Effector CD8-positive, alpha-beta T cell (primary cell): Measurements from ENCODE around the gene PHLDA3.
"Not testable (repeated sequence)": the region's sequence is repeated elsewhere in the genome, so short reads cannot be mapped to it uniquely, and the experiment has no call there.

Experiments
- DNase-seq: peaks from one replicate; lab custom pipeline; 2025; lab: John Stamatoyannopoulos, UW

PHLDA3 gene

GRCh38 chr1:201503397-201504176 lies 34.6 kb upstream of the PHLDA3 start:
- DNase-seq: no peak

DNA sequence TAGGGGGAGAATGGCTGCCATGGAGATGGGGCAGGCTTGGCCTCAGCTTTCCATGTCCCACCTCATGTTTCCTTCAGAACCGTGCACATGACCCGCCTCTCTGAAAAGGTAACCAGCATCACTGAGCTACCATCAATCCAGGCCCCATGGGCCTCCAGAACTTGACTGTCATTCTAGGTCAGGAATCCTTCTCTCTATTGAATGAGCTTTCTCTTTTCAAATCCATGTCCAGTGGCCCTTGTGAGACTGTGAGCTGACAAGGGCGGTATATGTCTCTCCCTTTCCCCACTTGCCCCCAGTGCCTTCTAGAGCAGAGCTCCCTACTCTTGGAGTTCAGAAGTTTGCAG lies 33.5 kb upstream of the PHLDA3 start:
- no peak for DNase-seq

- no peak for DNase-seq
These were observed 33.0 kb upstream of the PHLDA3 start for GRCh38 chr1:201501812-201502510.

GRCh38 chr1:201501144-201501543 lies 32.2 kb upstream of the PHLDA3 start:
- no peak for DNase-seq

DNA sequence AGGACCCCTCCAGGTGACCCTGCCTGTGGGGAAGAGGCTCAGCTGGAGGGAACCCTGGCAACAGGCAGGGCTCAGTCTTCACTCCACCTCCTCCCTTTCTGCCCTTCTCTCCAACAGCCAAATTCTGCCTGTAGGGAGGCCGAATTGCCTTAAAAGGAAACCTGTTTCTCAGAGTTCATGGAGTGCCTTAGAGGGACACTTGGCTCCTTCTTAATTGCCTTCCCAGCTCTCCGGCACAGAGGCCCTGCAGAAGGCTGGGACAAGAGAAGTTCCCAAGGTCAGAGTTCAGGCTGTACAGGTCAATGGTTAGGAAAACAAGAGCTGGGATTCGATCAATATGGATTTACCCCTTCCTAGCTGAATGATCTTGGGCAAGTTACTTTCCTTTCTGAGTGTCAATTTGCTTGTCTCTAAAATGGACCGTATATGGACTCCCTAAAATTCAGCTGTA lies 31.7 kb upstream of the PHLDA3 start:
- DNase-seq: no peak

DNA sequence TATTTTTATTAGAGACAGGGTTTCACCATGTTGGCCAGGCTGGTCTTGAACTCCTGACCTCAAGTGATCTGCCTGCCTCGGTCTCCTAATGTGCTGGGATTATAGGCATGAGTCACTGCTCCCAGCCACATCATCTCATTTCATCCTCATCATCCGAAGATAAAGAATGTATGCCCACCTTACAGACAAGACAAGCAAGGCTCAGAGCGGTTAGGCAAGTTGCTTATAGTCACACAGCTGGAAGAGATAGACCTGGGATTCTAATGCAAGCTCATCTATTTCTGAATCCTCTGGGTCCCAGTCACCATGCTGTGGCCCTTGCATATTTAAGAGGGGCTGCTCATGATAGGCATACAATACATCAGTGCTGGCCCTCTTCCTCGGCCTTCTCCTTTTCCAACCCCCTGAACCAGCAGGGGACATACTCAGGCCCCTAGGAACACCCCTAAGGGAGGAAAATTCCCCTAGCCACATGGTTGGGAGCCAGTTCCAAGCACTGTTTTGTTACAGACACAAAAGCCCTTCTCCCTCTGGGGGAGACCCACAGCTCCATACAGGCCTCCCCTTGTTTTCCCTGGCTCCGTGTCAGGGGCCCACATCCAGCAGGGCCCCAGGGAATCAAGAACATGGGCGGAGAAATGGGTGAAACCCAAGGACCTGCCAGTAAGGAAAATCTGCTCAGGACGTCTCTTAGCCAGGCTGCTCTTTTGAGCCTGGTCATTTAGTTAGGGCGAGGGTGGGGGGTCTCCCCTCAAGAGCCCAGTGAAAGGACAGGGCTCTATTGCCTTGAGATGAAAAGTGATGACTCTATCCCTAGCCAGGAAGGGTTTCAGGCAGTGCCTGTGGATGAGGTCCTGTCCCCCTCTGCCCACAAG lies 31.0 kb upstream of the PHLDA3 start:
- no peak for DNase-seq

DNA sequence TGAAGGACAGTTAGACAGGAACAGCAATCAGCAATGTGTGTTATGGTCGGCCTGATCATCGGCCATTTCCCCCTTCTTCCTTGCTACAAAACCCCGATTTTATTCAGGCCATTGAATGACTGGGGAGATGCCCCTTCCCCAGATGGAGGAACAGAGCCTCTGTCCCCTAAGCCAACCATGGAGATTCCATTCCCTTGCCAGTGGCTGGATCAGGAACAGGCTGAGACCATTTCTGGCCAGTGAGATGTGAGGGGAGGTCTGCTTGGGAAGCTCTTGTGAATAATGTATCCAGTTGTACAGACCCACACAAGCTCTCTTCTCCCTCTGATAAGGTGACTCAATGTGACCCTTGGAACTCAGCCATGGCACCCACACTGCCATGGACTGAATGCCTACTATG lies 30.2 kb upstream of the PHLDA3 start:
- no peak for DNase-seq

- DNase-seq: no peak
These were observed 29.6 kb upstream of the PHLDA3 start for GRCh38 chr1:201498621-201499020.

GRCh38 chr1:201497935-201498509 lies 29.0 kb upstream of the PHLDA3 start:
- no peak for DNase-seq

DNA sequence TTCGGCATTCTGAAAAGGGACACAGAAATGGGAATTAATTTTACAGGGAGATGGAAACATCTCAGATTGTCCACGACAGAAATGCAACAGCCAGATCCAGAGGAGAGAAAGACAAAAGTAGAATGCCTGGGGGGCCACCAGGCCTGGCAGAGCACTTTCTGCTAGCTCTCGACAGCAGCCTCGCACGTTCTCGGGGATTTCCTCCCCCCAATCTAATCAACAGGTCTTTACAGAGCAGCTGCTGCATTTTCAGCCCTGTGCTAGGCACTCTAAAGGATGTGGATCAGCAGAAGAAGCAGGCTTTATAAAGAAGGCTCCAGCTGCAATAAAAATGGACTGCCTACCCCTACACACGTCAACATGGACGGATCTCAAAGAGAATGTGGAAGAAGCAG lies 27.3 kb upstream of the PHLDA3 start:
- DNase-seq: no peak

DNA sequence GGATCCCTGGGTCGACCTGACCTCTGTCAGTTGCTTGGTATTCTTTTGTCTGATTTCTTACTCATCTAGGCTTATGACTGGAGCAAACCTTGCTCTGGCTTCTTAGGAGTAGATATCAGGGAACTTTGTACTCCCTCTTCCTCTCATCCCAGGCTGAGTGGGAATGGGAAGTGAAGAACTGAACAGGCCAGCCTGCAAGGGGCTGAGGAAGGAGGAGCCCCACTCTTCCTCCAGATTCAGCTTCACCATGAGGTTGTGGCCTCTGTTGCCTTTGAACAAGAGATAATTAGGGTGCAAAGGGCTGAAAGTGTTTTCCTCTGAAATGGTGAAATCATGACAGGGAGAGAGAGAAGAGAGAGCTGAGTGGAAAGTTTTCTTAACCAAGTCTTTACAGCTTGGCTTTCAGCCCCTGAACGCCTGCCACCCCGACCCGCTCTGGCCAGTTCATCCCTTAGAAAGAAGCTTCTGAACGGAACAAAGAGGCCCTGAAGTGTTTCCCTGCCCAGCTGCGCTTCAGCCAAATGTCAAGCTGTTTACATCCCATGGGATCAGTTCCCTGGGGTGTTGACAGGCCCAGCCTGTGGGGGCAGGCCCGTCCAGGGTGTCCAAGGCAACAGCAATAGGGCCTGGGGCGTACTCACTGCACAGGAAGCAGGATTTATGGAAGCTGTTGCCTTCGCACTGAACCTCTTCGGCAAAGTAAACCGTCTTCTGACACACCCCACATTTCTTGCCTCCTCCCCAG lies 26.7 kb upstream of the PHLDA3 start:
- DNase-seq: no peak

- no peak for DNase-seq
These were observed 25.0 kb upstream of the PHLDA3 start for GRCh38 chr1:201493757-201494617.

DNA sequence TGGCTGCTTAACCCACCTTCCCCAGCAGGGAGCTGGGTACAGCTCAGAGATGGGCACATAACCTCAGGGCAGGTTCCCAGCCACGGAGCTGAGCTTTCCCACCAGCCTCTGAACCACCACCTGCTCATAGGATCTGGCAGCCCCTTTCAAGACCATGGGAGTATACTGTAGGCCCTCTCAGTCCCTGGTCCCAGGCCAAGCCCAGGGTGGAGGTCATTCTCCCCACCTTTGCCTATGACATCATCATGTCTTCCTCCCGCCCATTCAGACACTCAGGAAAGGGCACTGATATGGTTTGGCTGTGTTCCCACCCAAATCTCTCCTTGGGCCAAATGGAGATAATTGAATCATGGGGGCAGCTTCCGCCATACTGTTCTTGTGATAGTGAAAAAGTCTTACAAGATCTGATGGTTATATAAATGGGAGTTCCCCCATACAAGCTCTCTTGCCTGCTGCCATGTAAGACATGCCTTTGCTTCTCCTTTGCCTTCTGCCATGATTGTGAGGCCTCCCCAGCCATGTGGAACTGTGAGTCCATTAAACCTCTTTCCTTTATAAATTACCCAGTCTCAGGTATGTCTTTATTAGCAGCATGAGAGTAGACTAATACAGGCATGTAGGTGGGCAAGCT lies 24.2 kb upstream of the PHLDA3 start:
- DNase-seq: not testable (repeated sequence)

DNA sequence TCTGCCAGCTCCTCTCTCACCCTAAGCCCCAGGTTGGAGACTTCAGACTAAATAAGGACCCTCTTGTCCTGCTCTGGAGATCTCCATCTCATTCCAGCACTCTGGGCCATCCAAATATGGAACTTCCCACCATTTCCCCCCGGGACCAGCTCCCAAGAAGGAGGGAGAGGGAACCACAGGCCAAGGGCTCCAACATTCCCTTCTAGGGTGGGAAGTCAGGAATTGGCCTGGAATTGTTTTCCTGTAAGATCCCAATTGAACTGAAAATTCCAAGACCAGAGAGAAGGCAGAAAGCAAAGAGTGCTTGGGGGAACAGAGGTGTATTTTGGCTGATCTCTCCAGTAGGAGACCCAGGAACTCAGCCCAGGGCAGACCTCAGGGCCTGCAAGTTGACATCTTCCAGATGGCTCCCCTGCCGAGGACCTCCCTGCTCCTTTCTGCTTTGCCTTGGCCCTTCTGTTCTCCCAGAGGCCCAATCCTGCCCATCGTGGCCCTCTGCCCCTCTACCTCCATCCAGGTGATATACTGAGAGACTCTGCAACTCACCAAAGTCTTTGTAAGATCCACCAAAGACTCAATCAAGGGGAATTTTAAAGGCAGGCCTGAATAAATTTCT lies 23.0 kb upstream of the PHLDA3 start:
- DNase-seq: no peak

GRCh38 chr1:201490708-201491131 lies 21.7 kb upstream of the PHLDA3 start:
- no peak for DNase-seq

GRCh38 chr1:201489643-201490261 lies 20.8 kb upstream of the PHLDA3 start:
- DNase-seq: no peak

DNA sequence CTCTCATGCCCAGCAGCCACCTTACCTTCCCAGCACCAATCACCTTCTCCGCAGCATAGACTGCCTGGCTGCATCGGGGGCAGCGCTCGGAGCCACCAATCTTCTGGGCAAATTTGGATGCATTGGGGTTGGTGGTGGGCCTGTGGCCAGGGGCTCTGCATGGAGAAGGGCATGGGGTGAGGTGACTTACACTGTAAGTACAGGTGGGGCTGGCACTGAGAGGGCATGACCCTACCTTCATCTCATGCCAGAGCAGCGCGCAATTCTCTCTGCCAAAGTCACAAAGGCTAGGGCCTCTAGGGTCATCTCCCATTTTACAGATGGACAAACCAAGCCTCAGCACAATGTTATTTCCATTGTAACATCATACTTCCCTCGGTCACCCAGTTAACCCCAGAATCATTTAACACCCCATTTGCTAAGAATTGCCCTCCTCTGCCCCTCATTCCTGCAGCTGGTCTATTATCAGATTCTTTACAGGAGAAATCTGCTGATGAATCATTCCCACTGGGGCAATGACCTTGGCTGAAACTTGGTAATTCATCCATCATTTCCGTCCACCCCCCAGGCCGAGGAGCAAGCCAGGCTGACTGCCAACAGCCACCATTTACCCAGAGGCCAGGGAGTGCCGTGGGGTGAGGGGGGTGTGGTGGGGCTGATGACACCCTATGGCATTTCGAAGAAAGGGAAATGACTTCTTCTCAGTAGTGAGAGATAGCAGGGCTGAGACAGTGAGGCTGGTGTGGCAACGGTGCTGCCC lies 20.0 kb upstream of the PHLDA3 start:
- no peak for DNase-seq

DNA sequence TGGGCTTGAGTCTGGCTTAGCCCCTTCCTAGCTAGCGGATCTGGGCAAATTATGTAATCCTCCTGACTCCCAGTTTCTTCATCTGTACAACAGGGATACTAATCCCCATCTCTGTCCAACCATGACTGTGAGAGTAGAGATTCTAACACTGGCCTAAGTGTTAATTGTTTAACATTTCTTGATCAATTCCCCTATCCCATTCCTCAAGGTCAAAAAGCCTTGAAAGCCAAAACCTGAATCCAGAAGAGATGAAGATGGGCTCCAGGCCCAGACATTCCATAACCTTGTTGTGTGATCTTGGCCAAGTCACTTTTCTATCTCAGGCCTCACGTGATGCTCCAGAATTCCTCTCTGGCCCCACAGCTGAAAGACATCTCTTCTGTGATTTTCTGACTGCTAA lies 18.8 kb upstream of the PHLDA3 start:
- DNase-seq: no peak
